ENCODE measurements around the gene DPYSL3.

Gene DPYSL3

DNA sequence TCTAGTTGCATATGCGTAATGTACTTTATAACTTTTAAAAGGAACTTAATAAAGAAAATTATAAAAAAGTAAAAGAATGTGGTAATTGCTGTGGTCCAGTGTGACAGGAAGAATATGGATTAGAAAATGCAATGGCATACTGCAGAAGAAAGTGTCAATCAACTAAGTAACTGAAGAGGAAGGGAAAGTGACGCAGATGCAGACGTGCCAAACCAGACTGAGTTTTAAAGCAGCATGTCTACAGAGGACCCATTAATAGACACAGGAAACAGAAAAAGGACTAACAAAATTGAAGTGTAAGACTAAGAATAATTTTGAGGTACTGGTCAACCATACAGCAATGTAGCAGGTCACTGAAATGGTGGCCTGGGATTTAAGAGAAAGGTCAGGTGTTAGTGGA is 73.3 kb downstream of the DPYSL3 start:
- TF ChIP-seq, protein P1, sequence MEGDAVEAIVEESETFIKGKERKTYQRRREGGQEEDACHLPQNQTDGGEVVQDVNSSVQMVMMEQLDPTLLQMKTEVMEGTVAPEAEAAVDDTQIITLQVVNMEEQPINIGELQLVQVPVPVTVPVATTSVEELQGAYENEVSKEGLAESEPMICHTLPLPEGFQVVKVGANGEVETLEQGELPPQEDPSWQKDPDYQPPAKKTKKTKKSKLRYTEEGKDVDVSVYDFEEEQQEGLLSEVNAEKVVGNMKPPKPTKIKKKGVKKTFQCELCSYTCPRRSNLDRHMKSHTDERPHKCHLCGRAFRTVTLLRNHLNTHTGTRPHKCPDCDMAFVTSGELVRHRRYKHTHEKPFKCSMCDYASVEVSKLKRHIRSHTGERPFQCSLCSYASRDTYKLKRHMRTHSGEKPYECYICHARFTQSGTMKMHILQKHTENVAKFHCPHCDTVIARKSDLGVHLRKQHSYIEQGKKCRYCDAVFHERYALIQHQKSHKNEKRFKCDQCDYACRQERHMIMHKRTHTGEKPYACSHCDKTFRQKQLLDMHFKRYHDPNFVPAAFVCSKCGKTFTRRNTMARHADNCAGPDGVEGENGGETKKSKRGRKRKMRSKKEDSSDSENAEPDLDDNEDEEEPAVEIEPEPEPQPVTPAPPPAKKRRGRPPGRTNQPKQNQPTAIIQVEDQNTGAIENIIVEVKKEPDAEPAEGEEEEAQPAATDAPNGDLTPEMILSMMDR (IDR thresholded peaks at IDR 0.05; ENCODE audit: low read depth, low read length): no peak
- H3K4me1 ChIP-seq: peaks cover 33% of the 10 kb centered on the region

DNA sequence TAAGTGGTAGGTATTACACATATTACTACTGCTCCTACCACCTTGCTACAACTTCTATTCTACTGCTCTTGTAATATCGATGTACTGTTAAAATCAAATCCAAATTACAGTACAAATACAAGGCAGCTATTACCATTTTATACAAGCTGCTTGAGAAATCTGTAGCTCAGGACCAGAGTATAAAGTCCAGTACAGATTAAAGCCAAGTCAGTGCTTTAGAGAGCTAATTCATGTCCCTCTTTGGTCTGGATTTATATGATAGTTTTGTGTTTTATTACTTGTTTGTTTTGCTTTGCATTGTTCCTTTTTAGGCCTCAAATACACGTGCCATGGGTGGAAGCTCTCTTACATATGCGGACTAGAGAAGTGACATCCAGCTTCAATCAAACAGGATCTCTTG is 75.8 kb downstream of the DPYSL3 start:
- no peak for DNase-seq
- no peak overlapping the region for H3K4me3 ChIP-seq (ENCODE audit: low read depth, low read length)
- H3K9me3 ChIP-seq: no peaks in the 10 kb centered on the region
- H3K36me3 ChIP-seq: no peaks in the 10 kb centered on the region
- TF ChIP-seq, protein P1 (IDR thresholded peaks at IDR 0.05; ENCODE audit: low read depth, low read length): no peak
- peaks cover 33% of the 10 kb centered on the region for H3K4me1 ChIP-seq
- no peaks in the 10 kb centered on the region for H3K27me3 ChIP-seq

More for the DNA sequence above, 73.3 kb downstream of the DPYSL3 start:
- H3K9me3 ChIP-seq: no peaks in the 10 kb centered on the region
- no peak for DNase-seq
- no peak overlapping the region for H3K4me3 ChIP-seq (ENCODE audit: low read depth, low read length)
- no peaks in the 10 kb centered on the region for H3K36me3 ChIP-seq
- H3K27me3 ChIP-seq: no peaks in the 10 kb centered on the region

DNA sequence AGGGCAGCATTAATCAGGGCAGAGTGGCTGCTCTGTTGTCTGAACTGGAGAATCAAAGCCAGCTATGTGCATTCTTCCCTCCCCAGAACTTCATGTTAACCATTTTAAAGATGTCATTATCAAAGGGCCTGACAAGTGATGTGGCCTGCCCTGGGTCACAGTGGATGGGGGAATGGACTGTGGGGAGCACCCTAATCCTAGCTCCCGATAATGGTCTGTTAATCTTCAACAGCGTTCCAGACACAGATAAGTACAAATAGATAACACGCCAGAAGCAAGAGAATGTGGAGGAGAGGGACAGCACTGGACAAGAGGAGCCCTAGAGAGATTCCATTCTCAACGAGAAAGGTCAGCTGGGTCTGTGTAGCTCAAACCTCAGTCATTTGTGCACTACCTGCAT is 77.5 kb downstream of the DPYSL3 start:
- TF ChIP-seq, protein P1 (IDR thresholded peaks at IDR 0.05; ENCODE audit: low read depth, low read length): no peak
- no peak overlapping the region for H3K4me3 ChIP-seq (ENCODE audit: low read depth, low read length)
- H3K27me3 ChIP-seq: no peaks in the 10 kb centered on the region
- H3K4me1 ChIP-seq: peaks cover 51% of the 10 kb centered on the region
- no peaks in the 10 kb centered on the region for H3K9me3 ChIP-seq
- H3K36me3 ChIP-seq: no peaks in the 10 kb centered on the region
- peak; percentile 34 for DNase-seq

DNA sequence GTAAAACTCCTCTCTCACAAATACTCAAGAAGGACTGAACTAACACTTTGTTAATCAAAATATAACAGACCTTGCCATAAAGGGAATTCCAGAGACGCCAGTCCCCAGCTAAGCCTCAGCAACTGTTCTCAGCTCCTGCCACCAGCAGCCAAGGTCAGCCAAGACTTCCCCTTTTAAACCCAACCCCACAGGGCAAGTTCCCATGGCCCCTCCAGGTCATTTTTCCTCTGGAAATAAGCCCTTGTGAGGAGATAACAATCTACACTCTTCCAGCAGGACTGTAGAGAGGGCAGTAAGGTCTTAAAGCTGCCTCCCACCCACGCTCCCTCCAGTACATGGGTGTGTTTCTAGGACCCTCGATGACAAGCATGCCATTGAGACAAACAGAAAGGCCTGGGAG is 78.3 kb downstream of the DPYSL3 start:
- Histone ChIP-seq H3K36me3 (no peaks in the 10 kb centered on the region), H3K4me1 (peaks cover 54% of the 10 kb centered on the region), H3K9me3 (no peaks in the 10 kb centered on the region), H3K4me3 (ENCODE audit: low read depth, low read length) (no peak overlapping the region), H3K27me3 (no peaks in the 10 kb centered on the region)
- TF ChIP-seq, protein P1 (IDR thresholded peaks at IDR 0.05; ENCODE audit: low read depth, low read length): no peak
- no peak for DNase-seq

DNA sequence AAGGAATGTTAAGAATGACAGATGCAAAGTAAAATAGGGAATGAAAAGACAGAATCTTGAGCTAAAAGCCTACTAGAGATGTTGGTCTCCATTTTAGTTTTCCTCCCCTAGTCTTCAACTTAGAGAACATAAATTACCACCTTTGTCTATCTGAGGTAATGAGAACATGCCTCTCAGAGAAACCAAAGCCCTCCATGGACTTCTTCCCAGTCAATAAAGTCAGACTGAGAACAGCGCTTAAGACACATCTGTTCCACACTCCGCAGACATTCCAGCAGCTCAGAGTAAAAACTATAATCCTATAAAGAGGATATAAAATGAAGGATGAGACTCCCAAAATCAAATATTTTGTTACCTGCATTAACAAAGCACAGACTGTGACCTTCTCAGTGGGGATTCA is 79.2 kb downstream of the DPYSL3 start:
- H3K36me3 ChIP-seq: no peaks in the 10 kb centered on the region
- H3K9me3 ChIP-seq: no peaks in the 10 kb centered on the region
- no peak for DNase-seq
- no peaks in the 10 kb centered on the region for H3K27me3 ChIP-seq
- peaks cover 54% of the 10 kb centered on the region for H3K4me1 ChIP-seq
- TF ChIP-seq, protein P1 (IDR thresholded peaks at IDR 0.05; ENCODE audit: low read depth, low read length): no peak
- no peak overlapping the region for H3K4me3 ChIP-seq (ENCODE audit: low read depth, low read length)

DNA sequence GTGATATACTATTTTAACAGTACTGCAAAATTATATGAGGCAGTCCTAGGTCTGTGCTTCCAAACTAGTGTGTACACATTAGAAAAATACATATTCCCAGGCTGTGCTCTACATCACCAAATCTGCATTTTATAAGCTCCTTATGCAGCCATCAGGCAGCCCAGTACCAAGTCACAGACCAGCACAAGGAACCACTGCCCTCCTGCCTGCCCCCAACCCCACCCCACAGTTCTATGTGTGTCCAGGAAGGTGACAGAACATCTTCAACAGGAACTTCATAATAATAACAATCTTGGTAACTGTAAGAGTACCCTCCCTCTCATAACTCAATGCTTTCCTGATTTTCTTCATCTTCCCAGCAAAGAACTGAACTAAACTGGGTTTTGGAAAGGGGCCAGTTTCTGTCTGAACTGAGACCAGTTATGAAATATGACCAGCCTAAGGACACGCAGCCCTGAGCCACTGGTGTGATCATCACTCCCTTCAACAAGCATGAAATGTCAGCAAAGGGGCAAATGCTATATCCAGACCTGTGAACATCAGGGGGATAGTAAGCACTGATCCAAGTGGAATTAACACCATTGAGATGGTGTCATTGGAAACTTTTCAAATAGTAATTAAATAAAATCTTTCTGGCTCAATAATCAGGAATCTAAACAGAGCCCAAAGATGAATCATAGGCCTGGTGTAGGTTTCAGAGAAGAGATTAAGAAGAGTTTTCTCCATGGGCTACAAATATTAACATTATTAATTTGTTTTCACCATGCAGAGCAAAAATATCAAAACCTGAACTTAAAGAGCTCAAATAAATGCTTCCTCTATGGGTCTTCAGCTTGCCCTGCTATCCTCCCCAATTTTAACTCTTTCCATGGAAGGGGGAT is 82.1 kb downstream of the DPYSL3 start:
- TF ChIP-seq, protein P1 (IDR thresholded peaks at IDR 0.05; ENCODE audit: low read depth, low read length): no peak
- Histone ChIP-seq H3K9me3 (no peaks in the 10 kb centered on the region), H3K4me1 (peaks cover 46% of the 10 kb centered on the region), H3K27me3 (no peaks in the 10 kb centered on the region), H3K36me3 (peaks cover 6% of the 10 kb centered on the region), H3K4me3 (ENCODE audit: low read depth, low read length) (no peak overlapping the region)
- peak; percentile 30 for DNase-seq
